IPS-15b (cell line): ENCODE data around the gene HAUS6.
A peak's percentile ranks its signal among the peaks of the same experiment; 100 is the strongest.

Source experiments
- H3K27me3 ChIP-seq: one replicate; pipeline ENCODE4 v1.6.1; 2013; ENCODE audit warnings: low read length; ENCODE audit not compliant: control insufficient read depth, insufficient read depth
- H3K36me3 ChIP-seq: one replicate; pipeline ENCODE4 v1.6.1; 2013; ENCODE audit warnings: low read length; ENCODE audit not compliant: control insufficient read depth, insufficient read depth
- H3K4me1 ChIP-seq: one replicate; pipeline ENCODE4 v1.6.1; 2013; ENCODE audit warnings: mild to moderate bottlenecking, low read length; ENCODE audit not compliant: control insufficient read depth, insufficient read depth
- H3K4me3 ChIP-seq: one replicate; pipeline ENCODE4 v1.5.1; 2013; ENCODE audit warnings: low read depth, low read length
- H3K9ac ChIP-seq: one replicate; pipeline ENCODE4 v1.6.1; 2013; ENCODE audit warnings: low read depth, mild to moderate bottlenecking, low read length
- H3K9me3 ChIP-seq: one replicate; pipeline ENCODE4 v1.6.1; 2013; ENCODE audit warnings: mild to moderate bottlenecking, low read length; ENCODE audit not compliant: control insufficient read depth, insufficient read depth

Gene HAUS6

GRCh38 chr9:19057033-19057432 lies 45.7 kb downstream of the HAUS6 start:
- H3K27me3 ChIP-seq, result no peaks in the 10 kb centered on the region
- peaks cover 7% of the 10 kb centered on the region for H3K4me1 ChIP-seq
- no peak overlapping the region for H3K9ac ChIP-seq
- H3K36me3 ChIP-seq, result peaks cover 11% of the 10 kb centered on the region
- H3K4me3 ChIP-seq, result no peak overlapping the region
- no peaks in the 10 kb centered on the region for H3K9me3 ChIP-seq

GRCh38 chr9:19050637-19051591 lies 51.8 kb downstream of the HAUS6 start:
- Histone ChIP-seq H3K4me3 (peak overlapping the region; percentile 95), H3K36me3 (no peaks in the 10 kb centered on the region), H3K9ac (no peak overlapping the region), H3K4me1 (peaks cover 7% of the 10 kb centered on the region), H3K9me3 (no peaks in the 10 kb centered on the region), H3K27me3 (no peaks in the 10 kb centered on the region)

- Histone ChIP-seq H3K4me3 (peak overlapping the region; percentile 95), H3K27me3 (no peaks in the 10 kb centered on the region), H3K9ac (peak overlapping the region; percentile 89), H3K9me3 (no peaks in the 10 kb centered on the region), H3K36me3 (no peaks in the 10 kb centered on the region), H3K4me1 (peaks cover 7% of the 10 kb centered on the region)
Measured at GRCh38 chr9:19049917-19050636, 52.6 kb downstream of the HAUS6 start.

DNA sequence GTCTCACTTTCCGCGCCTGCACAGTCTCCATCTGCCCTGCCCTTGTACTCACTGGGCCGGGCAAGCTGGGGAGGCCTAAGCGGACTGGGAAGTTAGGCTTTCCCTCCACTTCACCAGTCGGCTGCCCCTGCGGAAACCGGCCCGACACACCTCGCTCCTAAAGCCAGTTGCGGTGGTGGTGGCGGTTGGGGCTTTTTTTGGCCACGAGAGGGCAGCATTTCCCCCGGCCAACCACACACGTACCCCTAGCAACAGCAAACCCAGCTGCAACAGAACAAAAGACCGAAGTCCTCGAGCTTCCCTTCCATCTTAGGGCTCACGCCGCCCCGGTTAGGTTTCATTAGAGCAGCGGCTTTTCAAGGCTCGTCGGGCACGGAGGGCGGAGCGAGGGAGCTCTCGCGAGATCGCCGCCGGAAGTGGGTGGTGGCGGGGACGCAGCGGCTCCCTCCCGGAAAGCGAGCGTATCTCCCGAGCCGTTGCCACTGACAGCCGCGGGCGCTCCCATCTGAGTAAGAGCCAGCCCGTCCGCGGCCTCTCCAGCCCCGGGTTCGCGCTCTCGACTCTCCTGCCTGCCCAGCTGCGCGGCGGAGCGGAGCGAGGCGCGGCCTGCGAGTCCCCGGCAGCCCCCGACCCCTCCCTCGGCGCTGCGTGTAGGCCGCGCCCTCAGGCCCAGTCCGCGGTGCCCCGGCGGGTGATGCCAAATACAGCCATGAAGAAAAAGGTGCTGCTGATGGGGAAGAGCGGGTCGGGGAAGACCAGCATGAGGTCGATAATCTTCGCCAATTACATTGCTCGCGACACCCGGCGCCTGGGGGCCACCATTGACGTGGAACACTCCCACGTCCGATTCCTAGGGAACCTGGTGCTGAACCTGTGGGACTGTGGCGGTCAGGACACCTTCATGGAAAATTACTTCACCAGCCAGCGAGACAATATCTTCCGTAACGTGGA lies 53.5 kb downstream of the HAUS6 start, which contains the start of gene RRAGA:
Gene RRAGA, plus strand, starts transcription at position 462 of the 951 bp plus-strand sequence. Its CDS starts 233 bp downstream, at position 695.
- peak within 1 kb of the TSS; percentile 89 for H3K9ac ChIP-seq
- no peaks in the 10 kb centered on the region for H3K36me3 ChIP-seq
- H3K4me3 ChIP-seq, result peak within 1 kb of the TSS; percentile 95
- H3K4me1 ChIP-seq, result peaks cover 7% of the 10 kb centered on the region
- no peaks in the 10 kb centered on the region for H3K9me3 ChIP-seq
- no peaks in the 10 kb centered on the region for H3K27me3 ChIP-seq

GRCh38 chr9:19036611-19037010 lies 66.1 kb downstream of the HAUS6 start:
- H3K4me3 ChIP-seq, result no peak overlapping the region

GRCh38 chr9:19033015-19033414 lies 69.7 kb downstream of the HAUS6 start, which contains the start of gene SAXO1:
Gene SAXO1 (minus strand): TSS chr9:19033209. CDS start chr9:19032908, 301 bp downstream.
- H3K9ac ChIP-seq, result no peak within 1 kb of the TSS
- no peaks in the 10 kb centered on the region for H3K27me3 ChIP-seq
- H3K9me3 ChIP-seq, result no peaks in the 10 kb centered on the region
- no peaks in the 10 kb centered on the region for H3K36me3 ChIP-seq
- no peaks in the 10 kb centered on the region for H3K4me1 ChIP-seq
- no peak within 1 kb of the TSS for H3K4me3 ChIP-seq

More at GRCh38 chr9:19036611-19037010, 66.1 kb downstream of the HAUS6 start:
- Histone ChIP-seq H3K4me1 (no peaks in the 10 kb centered on the region), H3K36me3 (no peaks in the 10 kb centered on the region), H3K27me3 (no peaks in the 10 kb centered on the region), H3K9me3 (no peaks in the 10 kb centered on the region), H3K9ac (no peak overlapping the region)

DNA sequence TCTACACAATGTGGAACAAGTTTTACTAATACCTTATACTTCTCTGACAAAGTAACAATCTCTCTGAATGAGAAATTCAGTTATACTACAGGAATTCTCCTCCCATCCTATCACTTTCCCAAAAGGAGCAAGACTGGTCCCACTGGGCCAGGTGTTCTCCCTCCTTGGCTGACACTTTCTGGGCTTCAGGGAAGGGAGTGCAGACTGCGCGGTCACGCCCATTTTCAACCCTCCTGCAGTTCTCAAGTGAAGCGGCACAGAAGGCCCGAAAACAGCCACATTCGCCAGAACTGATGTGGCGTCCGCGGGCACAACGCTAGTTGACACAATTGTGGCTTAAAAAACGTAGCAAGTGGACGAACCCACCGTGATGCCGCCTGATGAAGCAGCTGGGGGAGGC lies 70.3 kb downstream of the HAUS6 start:
- Histone ChIP-seq H3K4me3 (no peak overlapping the region), H3K9me3 (no peaks in the 10 kb centered on the region), H3K27me3 (no peaks in the 10 kb centered on the region), H3K9ac (no peak overlapping the region), H3K4me1 (no peaks in the 10 kb centered on the region), H3K36me3 (no peaks in the 10 kb centered on the region)

GRCh38 chr9:19030899-19031298 lies 71.8 kb downstream of the HAUS6 start:
- Histone ChIP-seq H3K4me3 (no peak overlapping the region), H3K27me3 (no peaks in the 10 kb centered on the region), H3K9me3 (no peaks in the 10 kb centered on the region), H3K36me3 (no peaks in the 10 kb centered on the region), H3K4me1 (no peaks in the 10 kb centered on the region), H3K9ac (no peak overlapping the region)

GRCh38 chr9:19028835-19029451 lies 73.8 kb downstream of the HAUS6 start:
- no peaks in the 10 kb centered on the region for H3K27me3 ChIP-seq
- H3K9ac ChIP-seq, result no peak overlapping the region
- no peak overlapping the region for H3K4me3 ChIP-seq
- no peaks in the 10 kb centered on the region for H3K9me3 ChIP-seq
- no peaks in the 10 kb centered on the region for H3K4me1 ChIP-seq
- H3K36me3 ChIP-seq, result no peaks in the 10 kb centered on the region

- no peaks in the 10 kb centered on the region for H3K36me3 ChIP-seq
- H3K27me3 ChIP-seq, result no peaks in the 10 kb centered on the region
- H3K9me3 ChIP-seq, result no peaks in the 10 kb centered on the region
- no peak overlapping the region for H3K4me3 ChIP-seq
- H3K9ac ChIP-seq, result no peak overlapping the region
- no peaks in the 10 kb centered on the region for H3K4me1 ChIP-seq
Measured at GRCh38 chr9:19027825-19028224, 74.9 kb downstream of the HAUS6 start.

GRCh38 chr9:19026375-19026774 lies 76.3 kb downstream of the HAUS6 start:
- Histone ChIP-seq H3K36me3 (no peaks in the 10 kb centered on the region), H3K27me3 (no peaks in the 10 kb centered on the region), H3K9ac (no peak overlapping the region), H3K4me3 (no peak overlapping the region), H3K9me3 (no peaks in the 10 kb centered on the region), H3K4me1 (no peaks in the 10 kb centered on the region)
